ENCODE data around the gene RAPGEFL1. TPM values are rescaled to one million over a fixed set of nuclear protein-coding genes. Genes with fewer than 3 reads are reported as not detected.

Gene RAPGEFL1
- total and polyA plus RNA-seq, 2 donors (not counting 3 experiments of a cell fraction or from before 2014, with no cell fraction given): 8.6 to 11.8 TPM

- intact Hi-C loops (cut with micrococcal nuclease): no loop called here
- FAIRE-seq: no peak
- Histone ChIP-seq H3K4me1 (ENCODE audit: control insufficient read depth, extremely low read depth, insufficient read depth, low read length) (peaks cover 3% of the 10 kb centered on the region), H3K36me3 (ENCODE audit: control insufficient read depth in 2 of 2, extremely low read depth in 1 of 2, insufficient read depth in 2 of 2, low read length in 2 of 2) (peaks cover 0 to 13% of the 10 kb centered on the region in 2 experiments), H3K9me3 (replicated peaks; ENCODE audit: control insufficient read depth, insufficient read depth, low read length) (no peaks in the 10 kb centered on the region), H3K9ac (replicated peaks; ENCODE audit: extremely low read depth, insufficient read depth, low read length) (no peak overlapping the region), H3K4me2 (ENCODE audit: insufficient read depth, low read length) (no peak overlapping the region), H3K27me3 (ENCODE audit: control insufficient read depth in 2 of 2, insufficient read depth in 2 of 2, low read length in 2 of 2) (no peaks in the 10 kb centered on the region), H3K79me2 (ENCODE audit: control insufficient read depth, insufficient read depth, low read length) (no peaks in the 10 kb centered on the region), H4K20me1 (replicated peaks; ENCODE audit: control insufficient read depth, extremely low read depth, insufficient read depth, low read length) (no peaks in the 10 kb centered on the region), H3K4me3 (replicated peaks in 1 of 3; ENCODE audit: insufficient read depth in 1 of 3, low read depth in 1 of 3, low read length in 3 of 3) (no peak overlapping the region), H3K27ac (ENCODE audit: insufficient read depth, low read depth, low read length) (no peak overlapping the region), H2AFZ (ENCODE audit: low read depth, low read length) (no peak overlapping the region), H3K9me1 (replicated peaks; ENCODE audit: control insufficient read depth, extremely low read depth, insufficient read depth, low read length) (no peaks in the 10 kb centered on the region)
- BruUV-seq (replicated peaks): no TSS peak
- no peak for DNase-seq (ENCODE audit: low read depth, low spot score)
- no peak for TF ChIP-seq CTCF (IDR thresholded peaks at IDR 0.05; ENCODE audit: extremely low read depth in 1 of 2, insufficient read depth in 1 of 2, low read depth in 1 of 2, low read length in 2 of 2)
- no peak for TF ChIP-seq EZH2 (IDR thresholded peaks at IDR 0.05; ENCODE audit: borderline replicate concordance, low read depth, low read length, severe bottlenecking)
- TF ChIP-seq FOS (IDR thresholded peaks at IDR 0.05; ENCODE audit: borderline replicate concordance, insufficient read depth, low read length): no peak
- no peak for TF ChIP-seq GATA2 (IDR thresholded peaks at IDR 0.05; ENCODE audit: insufficient read depth, insufficient read length, low read depth, low read length)
- TF ChIP-seq MAX (IDR thresholded peaks at IDR 0.05; ENCODE audit: insufficient read depth, insufficient read length): no peak
- no peak for TF ChIP-seq MYC (IDR thresholded peaks at IDR 0.05; ENCODE audit: low read depth, low read length)
- TF ChIP-seq POLR2A (IDR thresholded peaks at IDR 0.05; ENCODE audit: low read depth, low read length): no peak
- no peak for TF ChIP-seq POLR2AphosphoS5 (IDR thresholded peaks at IDR 0.05; ENCODE audit: insufficient read depth, low read depth, low read length)
- no peak for TF ChIP-seq JUN (IDR thresholded peaks at IDR 0.05; ENCODE audit: borderline replicate concordance, insufficient read depth, insufficient read length, low read depth)
- dilution Hi-C loops (cut with MboI; ENCODE audit: extremely low pct_ligation_motif_present, low sequenced_read_pairs): no loop called here
- ChIA-PET CTCF (interaction anchor here (0.9 to 1.7 kb wide), 3 partner anchors 10 to 13 kb away, joined by 3 to 18 read pairs (median 4); no protein-coding TSS in a partner anchor), POLR2A (no interaction called here)
These were observed 1.4 kb downstream of the RAPGEFL1 start for GRCh38 chr17:40178660-40179059.

Data from endothelial cell of umbilical vein (primary cell).